Activated CD4-positive, alpha-beta T cell treated with anti-CD3 and anti-CD28 coated beads, Interleukin-2, amount 10 ng/mL, durations not matched to agents 7 days and 5 days (primary cell): Measurements from ENCODE around the gene VPS13C. TPM values are rescaled to one million over a fixed set of nuclear protein-coding genes. Genes with fewer than 3 reads are reported as not detected.
A peak's percentile ranks its signal among the peaks of the same experiment; 100 is the strongest.

Experiments
- CTCF ChIA-PET: fragments of 350-600 bp; sonication (Branson Sonifier 250); formaldehyde crosslinking; loops from one replicate; lab custom pipeline; 2021; ENCODE audit warnings: antibody characterized with exemption; lab: Charles Lee
- POLR2A ChIA-PET: fragments of 350-600 bp; sonication (Branson Sonifier 250); formaldehyde crosslinking; loops from one replicate; lab custom pipeline; 2021; ENCODE audit warnings: antibody characterized with exemption; lab: Charles Lee
- DNase-seq: peaks from one replicate; pipeline ENCODE4 v3.0.0-alpha.2; 2020
- H3K27ac Mint-ChIP-seq: one replicate; pipeline ENCODE4 v1.8.0; 2021; ENCODE audit warnings: mild to moderate bottlenecking, moderate library complexity, mixed read lengths
- H3K27me3 Mint-ChIP-seq: one replicate; pipeline ENCODE4 v1.8.0; 2021; ENCODE audit warnings: mixed read lengths
- H3K36me3 Mint-ChIP-seq: one replicate; pipeline ENCODE4 v1.8.0; 2021; ENCODE audit warnings: low read depth, mixed read lengths
- H3K4me1 Mint-ChIP-seq: one replicate; pipeline ENCODE4 v1.8.0; 2021; ENCODE audit warnings: mixed read lengths
- H3K4me3 Mint-ChIP-seq: one replicate; pipeline ENCODE4 v1.8.0; 2021; ENCODE audit warnings: mild to moderate bottlenecking, moderate library complexity, mixed read lengths
- H3K9me3 Mint-ChIP-seq: one replicate; pipeline ENCODE4 v1.8.0; 2021; ENCODE audit warnings: mixed read lengths
- total RNA-seq, 2 experiments: library from RNA; stranded (reverse); gene quantifications; one replicate each; pipeline ENCODE4 v1.2.3, GENCODE V29; 2021

Gene VPS13C
- total RNA-seq, result 10 to 100 TPM; 80.4 to 88.0 TPM

GRCh38 chr15:62060113-62060895, at the start of gene VPS13C:
Gene VPS13C (minus strand): TSS chr15:62060447. CDS start chr15:62060374, 73 bp downstream.
- H3K27me3 Mint-ChIP-seq, result peaks cover 22% of the 10 kb centered on the region
- ChIA-PET POLR2A (interaction anchor here (0.5 to 0.6 kb wide), 2 partner anchors 11 to 31 kb away, joined by 3 to 4 read pairs; no protein-coding TSS in a partner anchor), CTCF (interaction anchor here (0.6 to 4.1 kb wide), 25 partner anchors 8 to 226 kb away, joined by 3 to 19 read pairs (median 4); no protein-coding TSS in a partner anchor)
- H3K4me3 Mint-ChIP-seq, result peak within 1 kb of the TSS; percentile 87
- DNase-seq, result peak; percentile 91
- peaks cover 38% of the 10 kb centered on the region for H3K4me1 Mint-ChIP-seq
- H3K27ac Mint-ChIP-seq, result peak within 1 kb of the TSS; percentile 97
- no peaks in the 10 kb centered on the region for H3K9me3 Mint-ChIP-seq
- peaks cover 4% of the 10 kb centered on the region for H3K36me3 Mint-ChIP-seq

- H3K4me1 Mint-ChIP-seq, result no peaks in the 10 kb centered on the region
- no peaks in the 10 kb centered on the region for H3K36me3 Mint-ChIP-seq
- no peak overlapping the region for H3K4me3 Mint-ChIP-seq
- ChIA-PET POLR2A (no interaction called here), CTCF (no interaction called here)
- no peaks in the 10 kb centered on the region for H3K9me3 Mint-ChIP-seq
- DNase-seq, result no peak
- peaks cover 5% of the 10 kb centered on the region for H3K27me3 Mint-ChIP-seq
- no peak overlapping the region for H3K27ac Mint-ChIP-seq
These were observed 49.2 kb upstream of the VPS13C start for GRCh38 chr15:62109437-62109836.

- CTCF ChIA-PET, result interaction anchor here (0.7 to 1.4 kb wide), 2 partner anchors 11 kb away, joined by 3 to 4 read pairs; no protein-coding TSS in a partner anchor
- Mint-ChIP-seq H3K36me3 (no peaks in the 10 kb centered on the region), H3K4me1 (no peaks in the 10 kb centered on the region), H3K9me3 (no peaks in the 10 kb centered on the region), H3K27me3 (peaks cover 5% of the 10 kb centered on the region), H3K27ac (no peak overlapping the region), H3K4me3 (no peak overlapping the region)
- DNase-seq, result no peak
- POLR2A ChIA-PET, result no interaction called here
These were observed 48.2 kb upstream of the VPS13C start for GRCh38 chr15:62108411-62108810.

GRCh38 chr15:62107571-62108121, 47.4 kb upstream of the VPS13C start:
- Mint-ChIP-seq H3K27ac (no peak overlapping the region), H3K27me3 (peaks cover 5% of the 10 kb centered on the region), H3K4me3 (no peak overlapping the region), H3K36me3 (no peaks in the 10 kb centered on the region), H3K9me3 (no peaks in the 10 kb centered on the region), H3K4me1 (no peaks in the 10 kb centered on the region)
- no peak for DNase-seq
- POLR2A ChIA-PET, result no interaction called here
- CTCF ChIA-PET, result interaction anchor here (1.4 kb wide), 1 partner anchor 11 kb away, joined by 4 read pairs; no protein-coding TSS in a partner anchor

GRCh38 chr15:62106096-62106495, 45.8 kb upstream of the VPS13C start:
- no peak for DNase-seq
- no peaks in the 10 kb centered on the region for H3K4me1 Mint-ChIP-seq
- H3K36me3 Mint-ChIP-seq, result no peaks in the 10 kb centered on the region
- POLR2A ChIA-PET, result no interaction called here
- CTCF ChIA-PET, result interaction anchor here (0.5 kb wide), 1 partner anchor 51 kb away, joined by 3 read pairs; no protein-coding TSS in a partner anchor
- no peaks in the 10 kb centered on the region for H3K9me3 Mint-ChIP-seq
- peaks cover 5% of the 10 kb centered on the region for H3K27me3 Mint-ChIP-seq
- no peak overlapping the region for H3K27ac Mint-ChIP-seq
- no peak overlapping the region for H3K4me3 Mint-ChIP-seq

GRCh38 chr15:62105266-62105665, 45.0 kb upstream of the VPS13C start:
- Mint-ChIP-seq H3K4me1 (no peaks in the 10 kb centered on the region), H3K27ac (no peak overlapping the region), H3K27me3 (peaks cover 5% of the 10 kb centered on the region), H3K9me3 (no peaks in the 10 kb centered on the region), H3K4me3 (no peak overlapping the region), H3K36me3 (no peaks in the 10 kb centered on the region)
- DNase-seq, result no peak
- POLR2A ChIA-PET, result no interaction called here
- CTCF ChIA-PET, result interaction anchor here (1.5 kb wide), 1 partner anchor 14 kb away, joined by 3 read pairs; no protein-coding TSS in a partner anchor

- no peaks in the 10 kb centered on the region for H3K9me3 Mint-ChIP-seq
- H3K36me3 Mint-ChIP-seq, result no peaks in the 10 kb centered on the region
- ChIA-PET CTCF (interaction anchor here (1.5 kb wide), 1 partner anchor 14 kb away, joined by 3 read pairs; no protein-coding TSS in a partner anchor), POLR2A (no interaction called here)
- H3K4me1 Mint-ChIP-seq, result no peaks in the 10 kb centered on the region
- H3K27me3 Mint-ChIP-seq, result peaks cover 5% of the 10 kb centered on the region
- H3K4me3 Mint-ChIP-seq, result no peak overlapping the region
- DNase-seq, result no peak
- no peak overlapping the region for H3K27ac Mint-ChIP-seq
These were observed 44.6 kb upstream of the VPS13C start for GRCh38 chr15:62104846-62105245.

- no peaks in the 10 kb centered on the region for H3K4me1 Mint-ChIP-seq
- H3K9me3 Mint-ChIP-seq, result no peaks in the 10 kb centered on the region
- H3K27me3 Mint-ChIP-seq, result peaks cover 5% of the 10 kb centered on the region
- no peaks in the 10 kb centered on the region for H3K36me3 Mint-ChIP-seq
- no peak for DNase-seq
- CTCF ChIA-PET, result interaction anchor here (1.5 to 1.6 kb wide), 2 partner anchors 15 to 44 kb away, joined by 3 to 4 read pairs; partner anchors contain the start of gene VPS13C
- H3K4me3 Mint-ChIP-seq, result no peak overlapping the region
- H3K27ac Mint-ChIP-seq, result no peak overlapping the region
- POLR2A ChIA-PET, result no interaction called here
These were observed 44.2 kb upstream of the VPS13C start for GRCh38 chr15:62104401-62104800.

- Mint-ChIP-seq H3K27me3 (peaks cover 5% of the 10 kb centered on the region), H3K36me3 (no peaks in the 10 kb centered on the region), H3K9me3 (no peaks in the 10 kb centered on the region), H3K4me1 (no peaks in the 10 kb centered on the region), H3K4me3 (no peak overlapping the region), H3K27ac (no peak overlapping the region)
- ChIA-PET POLR2A (no interaction called here), CTCF (interaction anchor here (1.6 kb wide), 1 partner anchor 43 kb away, joined by 4 read pairs; the partner anchor contains the start of gene VPS13C)
- no peak for DNase-seq
These were observed 43.2 kb upstream of the VPS13C start for GRCh38 chr15:62103431-62103830.

GRCh38 chr15:62099094-62099601, 38.9 kb upstream of the VPS13C start:
- no peaks in the 10 kb centered on the region for H3K9me3 Mint-ChIP-seq

GRCh38 chr15:62094388-62094787, 34.1 kb upstream of the VPS13C start:
- Mint-ChIP-seq H3K36me3 (no peaks in the 10 kb centered on the region), H3K4me3 (no peak overlapping the region), H3K27me3 (peaks cover 4% of the 10 kb centered on the region), H3K27ac (no peak overlapping the region), H3K4me1 (no peaks in the 10 kb centered on the region), H3K9me3 (no peaks in the 10 kb centered on the region)
- POLR2A ChIA-PET, result no interaction called here
- CTCF ChIA-PET, result interaction anchor here (0.6 kb wide), 1 partner anchor 16 kb away, joined by 3 read pairs; no protein-coding TSS in a partner anchor
- no peak for DNase-seq

More at GRCh38 chr15:62099094-62099601, 38.9 kb upstream of the VPS13C start:
- DNase-seq, result no peak
- H3K27ac Mint-ChIP-seq, result no peak overlapping the region
- no peaks in the 10 kb centered on the region for H3K4me1 Mint-ChIP-seq
- peaks cover 4% of the 10 kb centered on the region for H3K27me3 Mint-ChIP-seq
- H3K4me3 Mint-ChIP-seq, result no peak overlapping the region
- ChIA-PET POLR2A (no interaction called here), CTCF (interaction anchor here (0.9 kb wide), 1 partner anchor 11 kb away, joined by 3 read pairs; no protein-coding TSS in a partner anchor)
- no peaks in the 10 kb centered on the region for H3K36me3 Mint-ChIP-seq

- Mint-ChIP-seq H3K27ac (no peak overlapping the region), H3K4me1 (no peaks in the 10 kb centered on the region), H3K9me3 (no peaks in the 10 kb centered on the region), H3K36me3 (no peaks in the 10 kb centered on the region), H3K27me3 (peaks cover 4% of the 10 kb centered on the region), H3K4me3 (no peak overlapping the region)
- ChIA-PET POLR2A (no interaction called here), CTCF (interaction anchor here (0.6 kb wide), 1 partner anchor 16 kb away, joined by 3 read pairs; no protein-coding TSS in a partner anchor)
- no peak for DNase-seq
These were observed 33.6 kb upstream of the VPS13C start for GRCh38 chr15:62093809-62094208.
